CD4-positive, alpha-beta T cell treated with Interleukin-15 for 4 hours (primary cell): Measurements from ENCODE around the gene DNAJC19.
"Not testable (repeated sequence)": the region's sequence is repeated elsewhere in the genome, so short reads cannot be mapped to it uniquely, and the experiment has no call there.

Source experiments
- DNase-seq: peaks from one replicate; pipeline ENCODE4 v3.0.0-alpha.2; 2020; ENCODE audit warnings: low spot score

DNAJC19 gene

DNA sequence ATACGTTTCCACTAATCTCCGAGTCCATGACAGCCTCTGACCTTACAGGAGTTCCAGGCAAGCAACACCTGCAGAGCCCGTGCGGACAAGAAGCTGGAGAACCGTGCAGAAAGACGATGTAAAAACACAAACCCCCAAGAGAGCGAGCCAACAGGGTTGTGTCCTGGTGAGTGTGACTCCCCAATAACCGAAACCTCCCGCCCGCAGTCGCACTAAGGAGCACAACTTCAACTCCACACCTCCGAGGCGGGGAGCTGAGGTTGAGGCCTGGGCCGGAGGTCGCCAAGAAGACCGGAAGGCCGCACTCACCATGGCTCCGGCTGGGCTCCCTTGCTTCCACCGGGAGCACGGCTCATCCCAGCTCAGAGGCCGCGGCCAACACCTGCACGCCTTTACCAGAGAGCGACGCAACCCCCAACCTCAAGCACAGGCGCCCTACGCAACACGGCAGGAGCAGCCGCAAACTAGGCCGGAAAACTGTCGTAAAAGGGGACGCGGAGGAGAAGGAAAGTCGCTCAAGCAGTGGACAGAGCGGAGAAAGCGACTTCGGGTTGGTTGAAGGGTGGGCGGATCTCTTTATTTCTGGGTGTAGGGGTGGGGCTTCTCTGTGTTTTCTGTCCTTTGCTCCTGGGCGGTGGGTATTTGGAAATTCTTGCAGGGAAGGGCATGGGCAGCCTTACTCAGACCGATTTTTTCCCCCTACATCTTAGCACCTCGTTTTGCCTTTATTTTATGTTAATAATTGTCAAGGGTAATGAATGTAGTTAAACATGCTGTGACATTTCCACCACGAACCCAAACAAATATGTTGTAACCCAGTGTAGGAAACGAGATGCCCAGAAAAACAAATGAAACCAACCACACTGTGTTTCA lies at the start of gene DNAJC19:
DNAJC19 (minus strand) TSS at position 446 of the 873 bp plus-strand sequence; CDS start at position 312, 134 bp downstream.
- DNase-seq = peak; percentile 93

DNA sequence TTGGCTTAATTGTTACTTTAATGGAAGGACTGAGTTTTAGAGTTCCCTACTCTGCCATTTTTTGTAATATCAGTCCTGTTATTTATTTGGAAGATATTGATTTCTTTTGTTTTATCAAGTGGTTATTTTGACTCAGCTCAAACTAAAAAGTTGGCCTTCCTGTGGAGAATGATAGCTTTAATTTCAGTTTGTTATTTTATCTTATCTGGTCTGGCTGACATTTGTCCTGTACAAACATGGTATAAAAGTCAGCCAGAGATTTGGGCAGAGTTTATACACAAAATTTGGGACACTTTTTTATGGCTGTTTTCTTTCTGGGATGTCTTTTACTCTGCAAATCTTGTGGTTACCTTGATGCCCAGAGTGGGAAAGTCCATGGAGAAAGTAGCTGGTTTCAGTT lies 41.4 kb upstream of the DNAJC19 start:
- DNase-seq = no peak

DNA sequence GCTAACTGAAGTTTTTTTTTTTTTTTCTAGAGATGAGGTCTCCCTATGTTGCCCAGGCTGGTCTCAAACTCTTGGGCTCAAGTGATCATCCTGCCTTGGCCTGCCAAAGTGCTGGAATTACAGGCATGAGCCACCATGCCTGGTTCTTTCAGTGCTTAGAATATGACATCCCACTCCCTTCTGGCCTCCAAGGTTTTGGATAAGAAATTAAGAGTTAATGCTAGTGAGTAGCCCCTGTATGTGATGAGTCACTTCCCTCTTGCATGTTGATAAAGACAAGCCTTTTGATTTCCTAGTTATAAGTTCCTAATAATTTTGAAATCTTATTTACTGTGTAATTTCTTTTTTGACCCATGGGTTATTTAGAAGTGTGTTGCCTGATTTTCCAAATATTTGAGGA lies 35.7 kb upstream of the DNAJC19 start:
- DNase-seq = no peak

DNA sequence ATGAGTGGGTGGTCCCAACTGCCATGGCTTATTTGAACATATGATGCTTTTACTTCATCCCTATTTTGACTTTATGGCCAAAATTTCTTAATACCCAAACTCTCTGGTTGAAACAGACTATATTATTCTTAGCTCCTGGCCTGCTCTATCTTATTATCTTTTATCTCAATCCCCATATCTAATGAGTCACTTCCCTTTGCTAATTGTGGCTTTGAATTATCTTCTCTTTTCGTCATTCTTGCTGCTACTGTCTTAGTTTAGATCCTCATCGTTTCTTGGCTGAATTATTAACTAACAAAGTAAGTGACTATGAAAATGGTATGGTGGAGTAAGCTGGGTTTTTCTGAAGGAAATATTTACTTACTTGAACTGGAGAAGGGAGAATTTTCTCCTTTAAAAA lies 28.2 kb upstream of the DNAJC19 start:
- no peak for DNase-seq

DNA sequence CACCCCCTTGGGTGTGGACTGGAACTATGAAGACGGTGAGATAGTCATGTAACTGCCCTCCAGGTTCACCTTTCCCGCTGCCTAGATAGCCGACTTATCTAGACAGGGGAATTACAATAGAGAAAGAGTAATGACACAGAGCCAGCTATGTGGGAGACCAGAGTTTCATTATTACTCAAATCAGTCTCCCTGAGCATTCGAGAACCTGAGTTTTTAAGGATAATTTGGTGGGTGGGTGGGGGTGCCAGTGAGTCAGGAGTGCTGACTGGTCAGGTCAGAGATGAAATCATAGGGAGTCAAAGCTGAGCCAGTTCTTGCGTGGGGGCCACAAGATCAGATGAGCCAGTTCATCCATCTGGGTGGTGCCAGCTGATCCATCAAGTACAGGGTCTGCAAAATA lies 19.7 kb upstream of the DNAJC19 start:
- no peak for DNase-seq

DNA sequence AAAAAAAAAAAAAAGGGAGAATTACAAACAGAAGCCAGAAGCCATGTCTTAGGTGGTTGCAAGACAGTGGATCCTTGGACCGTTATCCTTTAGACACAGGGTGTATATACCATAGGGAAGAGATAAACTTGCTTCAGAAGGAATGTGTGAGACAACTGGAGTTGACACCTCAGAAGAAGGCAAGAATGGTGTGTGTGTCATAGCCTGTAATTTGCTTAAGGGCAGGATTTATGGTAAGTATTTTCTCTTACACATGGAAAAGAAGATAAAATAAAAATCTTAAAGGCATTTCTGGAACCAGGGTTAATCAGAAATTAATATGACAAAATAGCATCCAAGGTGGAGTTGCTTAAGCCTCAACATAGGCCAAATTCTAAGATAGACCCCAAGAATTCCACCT lies 19.3 kb upstream of the DNAJC19 start:
- DNase-seq = no peak

DNA sequence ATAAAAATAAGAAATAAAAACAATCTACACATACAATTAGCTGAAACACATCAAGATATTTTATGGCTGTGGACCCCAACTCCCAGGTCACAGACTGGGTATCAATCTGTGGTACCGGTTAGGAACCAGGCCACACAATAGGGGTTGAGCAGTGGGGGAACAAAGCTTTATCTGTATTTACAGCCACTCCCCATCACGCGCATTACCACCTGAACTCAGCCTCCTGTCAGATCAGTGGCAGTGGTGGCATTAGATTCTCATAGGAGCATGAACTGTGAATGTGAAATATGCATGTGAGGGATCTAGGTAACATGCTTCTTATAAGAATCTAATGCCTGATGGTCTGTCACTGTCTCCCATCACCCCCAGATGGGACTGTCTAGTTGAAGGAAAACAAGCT lies 17.7 kb upstream of the DNAJC19 start:
- no peak for DNase-seq

DNA sequence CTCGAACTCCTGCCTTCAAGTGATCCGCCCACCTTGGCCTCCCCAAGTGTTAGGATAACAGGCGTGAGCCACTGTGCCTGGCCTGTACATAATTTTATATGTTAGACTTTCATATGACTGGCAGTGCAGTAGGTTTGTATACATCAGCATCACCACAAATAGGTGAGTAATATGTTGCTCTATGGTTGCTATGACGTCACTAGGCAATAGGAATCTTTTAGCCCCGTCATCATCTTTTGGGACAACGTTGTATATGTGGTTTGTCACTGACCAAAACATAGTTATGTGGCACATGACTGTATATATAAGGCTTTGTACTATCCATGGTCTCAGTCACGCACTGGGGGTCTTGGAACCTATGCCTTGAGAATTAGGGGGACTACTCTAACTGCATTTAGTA lies 17.0 kb upstream of the DNAJC19 start:
- DNase-seq = no peak

DNA sequence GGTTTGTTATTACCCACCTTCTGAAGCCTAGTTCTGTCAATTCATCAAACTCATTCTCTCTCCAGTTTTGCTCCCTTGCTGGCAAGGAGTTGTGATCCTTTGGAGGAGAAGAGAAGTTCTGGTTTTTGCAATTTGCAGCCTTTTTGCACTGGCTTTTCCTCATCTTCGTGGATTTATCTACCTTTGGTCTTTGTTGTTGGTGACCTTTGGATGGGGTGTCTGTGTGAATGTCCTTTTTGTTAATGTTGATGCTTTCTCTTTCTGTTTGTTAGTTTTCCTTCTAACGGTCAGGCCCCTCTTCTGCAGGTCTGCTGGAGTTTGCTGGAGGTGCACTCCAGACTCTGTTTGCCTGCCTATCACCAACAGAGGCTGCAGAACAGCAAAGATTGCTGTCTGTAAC lies 13.9 kb upstream of the DNAJC19 start:
- DNase-seq = not testable (repeated sequence)

DNA sequence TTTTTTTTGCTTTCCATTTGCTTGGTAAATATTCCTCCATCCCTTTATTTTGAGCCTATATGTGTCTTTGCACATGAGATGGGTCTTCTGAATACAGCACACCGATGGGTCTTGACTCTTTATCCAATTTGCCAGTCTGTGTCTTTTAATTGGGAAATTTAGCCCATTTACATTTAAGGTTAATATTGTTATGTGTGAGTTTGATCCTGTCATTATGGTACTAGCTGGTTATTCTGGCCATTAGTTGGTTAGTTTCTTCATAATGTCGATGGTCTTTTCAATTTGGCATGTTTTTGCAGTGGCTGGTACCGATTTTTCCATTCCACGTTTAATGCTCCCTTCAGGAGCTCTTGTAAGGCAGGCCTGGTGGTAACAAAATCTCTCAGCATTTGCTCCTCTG lies 12.8 kb upstream of the DNAJC19 start:
- not testable (repeated sequence) for DNase-seq

DNA sequence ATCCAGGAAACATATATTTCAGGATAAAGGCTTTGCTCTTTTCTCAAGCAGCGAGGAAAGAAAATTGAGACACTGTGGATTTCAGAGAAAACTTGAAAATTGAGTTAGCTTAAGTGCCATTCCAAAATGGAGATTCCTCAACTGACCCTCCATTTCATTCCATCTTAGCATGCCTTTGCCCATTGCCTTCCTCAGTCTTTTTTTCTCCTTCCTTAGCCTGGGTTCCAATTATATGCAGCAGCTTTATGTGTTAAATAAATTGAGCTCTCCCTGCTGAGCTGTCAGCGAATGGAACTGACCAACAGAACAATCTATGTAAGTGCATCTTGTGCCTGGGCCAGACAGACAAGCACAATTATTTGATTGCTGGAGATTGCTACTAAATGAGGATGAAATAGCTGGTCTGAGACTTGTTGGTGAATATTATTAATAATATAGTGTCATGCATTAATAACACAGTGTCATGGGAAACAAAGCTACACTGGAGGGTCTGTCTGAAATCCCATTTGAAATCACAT lies 6.9 kb upstream of the DNAJC19 start:
- DNase-seq = no peak

DNA sequence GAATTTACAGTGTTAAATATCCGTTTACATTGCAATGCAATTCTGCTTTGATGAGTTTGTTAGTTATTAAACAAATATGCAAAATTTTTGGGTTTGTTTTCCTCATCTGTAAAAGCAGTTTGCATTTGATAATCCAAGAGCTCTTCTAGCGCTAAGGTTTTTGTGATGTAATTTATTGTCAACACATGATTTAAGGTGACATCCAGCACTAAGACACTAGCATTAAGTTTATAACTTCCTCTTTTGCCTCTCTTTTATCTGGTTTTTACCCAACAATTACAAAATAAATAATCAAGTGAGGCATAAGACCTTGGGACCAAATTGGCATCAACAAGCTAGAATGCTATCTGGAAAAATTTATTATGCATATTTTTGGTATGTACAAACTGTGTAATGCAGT lies 969 bp upstream of the DNAJC19 start:
- DNase-seq = no peak

DNA sequence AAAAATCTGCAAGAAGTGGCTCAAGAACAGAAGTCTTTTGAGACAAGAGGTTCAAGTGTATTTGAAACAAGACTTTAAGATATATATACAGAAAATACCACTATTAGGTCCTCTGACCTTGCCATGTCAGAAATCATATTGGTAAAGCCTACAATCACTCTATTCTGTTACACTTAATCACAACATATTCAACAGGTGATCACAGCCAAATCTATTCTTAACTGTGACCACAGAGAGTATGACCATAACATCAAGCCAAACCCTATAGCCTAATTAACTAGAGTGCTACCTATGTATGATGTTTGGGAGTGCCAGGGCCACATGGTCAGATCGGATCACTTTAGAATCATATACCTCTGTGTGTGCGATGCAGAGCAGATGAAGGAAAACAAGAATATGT lies 2.2 kb downstream of the DNAJC19 start:
- DNase-seq = no peak

DNA sequence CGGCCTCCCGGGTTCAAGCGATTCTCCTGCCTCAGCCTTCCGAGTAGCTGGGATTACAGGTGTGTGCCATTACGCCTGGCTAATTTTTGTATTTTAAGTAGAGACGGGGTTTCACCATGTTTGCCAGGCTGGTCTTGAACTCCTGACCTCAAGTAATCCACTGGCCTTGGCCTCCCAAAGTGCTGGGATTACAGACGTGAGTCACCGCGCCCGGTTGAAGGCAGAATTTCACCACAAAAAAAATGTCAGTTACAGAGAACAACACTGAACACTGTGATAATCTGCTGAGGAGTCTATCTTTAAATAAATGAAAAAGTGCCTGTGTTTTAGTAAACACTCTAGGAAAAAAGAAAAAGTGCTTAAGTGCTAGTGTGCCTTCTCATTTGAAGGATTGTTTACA lies 3.2 kb downstream of the DNAJC19 start:
- DNase-seq = not testable (repeated sequence)

DNA sequence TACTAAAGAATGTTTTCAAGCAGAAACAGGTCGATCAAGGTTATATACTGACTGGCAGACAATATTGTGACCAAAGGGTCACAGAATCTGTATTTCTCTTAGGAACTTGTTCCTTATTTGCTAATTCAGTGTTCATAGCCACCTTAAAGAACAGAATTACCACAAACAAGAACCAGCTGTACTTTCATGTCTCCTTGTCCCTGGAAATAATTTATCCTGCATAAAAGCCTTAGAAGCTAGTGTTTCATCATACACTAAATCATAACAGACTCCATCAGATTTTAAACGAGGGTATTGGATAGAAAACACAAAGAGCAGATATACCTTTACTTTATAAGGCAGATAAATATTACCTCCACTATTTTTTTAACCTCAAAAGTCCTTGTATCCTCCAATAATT lies 6.4 kb downstream of the DNAJC19 start:
- DNase-seq = no peak

DNA sequence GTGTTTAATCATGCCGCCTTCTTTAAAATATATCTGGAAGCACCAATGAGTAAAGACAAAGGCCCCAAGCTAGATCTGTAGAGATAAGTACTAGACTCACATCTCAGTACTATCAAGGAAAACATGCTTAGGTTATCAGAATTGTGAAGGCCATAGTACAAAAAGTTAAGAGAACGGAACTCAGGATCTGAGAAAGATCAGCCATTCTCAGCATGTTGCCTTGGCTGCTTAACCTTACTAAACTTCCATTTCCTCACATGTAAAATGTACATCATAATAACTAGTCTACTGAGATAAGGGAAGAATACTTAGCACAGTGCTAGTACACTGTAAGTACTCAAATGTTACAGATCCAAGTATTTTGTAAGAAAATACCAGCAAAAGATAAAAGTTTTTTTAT lies 7.6 kb downstream of the DNAJC19 start:
- no peak for DNase-seq

DNA sequence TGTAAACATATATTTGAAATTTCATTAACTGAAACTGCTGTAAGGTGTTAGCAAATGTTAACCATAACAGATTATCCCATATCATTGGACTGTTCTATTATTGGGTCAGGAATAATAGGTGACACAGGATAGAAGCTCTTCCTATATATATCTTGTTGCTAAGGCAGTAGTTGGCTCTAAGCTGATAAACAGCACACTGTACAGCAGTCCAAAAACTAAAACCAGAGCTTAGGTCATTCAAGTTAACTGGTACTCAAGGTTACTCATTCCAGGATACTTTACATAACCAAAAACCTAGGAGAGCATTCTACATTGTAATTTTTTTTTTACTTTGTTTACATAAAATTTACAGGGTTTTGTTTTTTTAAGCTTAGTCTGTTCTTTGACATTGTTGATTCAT lies 8.9 kb downstream of the DNAJC19 start:
- DNase-seq = no peak

DNA sequence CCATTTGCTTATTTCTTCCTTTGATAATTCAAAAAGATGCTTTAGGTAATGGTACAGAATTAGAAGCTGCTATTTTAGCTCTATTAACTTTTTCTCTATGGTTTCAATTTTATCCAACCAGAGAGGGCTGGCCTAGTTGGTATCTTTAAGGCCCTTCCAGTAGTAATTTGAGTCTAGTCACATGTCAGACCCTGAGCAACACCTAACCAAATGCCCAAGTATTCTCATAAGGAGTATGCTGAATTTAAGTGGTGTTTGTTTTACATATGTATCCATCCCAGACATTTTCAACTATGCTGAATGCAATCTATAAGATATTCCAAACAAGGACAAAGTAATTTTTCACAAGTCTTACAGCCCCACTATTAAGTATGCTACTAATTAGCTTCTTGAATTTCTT lies 9.6 kb downstream of the DNAJC19 start:
- no peak for DNase-seq

DNA sequence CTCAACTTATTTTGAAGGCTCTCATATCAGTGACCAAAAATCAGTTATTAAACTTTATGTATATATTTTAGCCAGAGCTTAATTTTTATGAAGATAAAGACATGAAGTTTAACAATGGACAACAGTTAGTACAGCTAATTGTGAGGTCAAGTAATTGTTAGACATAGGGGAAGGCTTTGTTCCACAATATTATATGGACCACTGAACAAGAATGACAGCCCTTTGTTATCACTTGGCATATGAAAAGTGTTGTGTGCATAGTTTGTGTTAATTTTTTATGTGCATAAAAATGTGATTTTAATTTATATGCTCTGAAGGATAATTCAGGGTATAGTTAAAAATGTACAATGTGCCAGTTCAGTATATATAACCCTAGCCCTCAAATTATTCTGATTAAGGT lies 12.0 kb downstream of the DNAJC19 start:
- DNase-seq = no peak

DNA sequence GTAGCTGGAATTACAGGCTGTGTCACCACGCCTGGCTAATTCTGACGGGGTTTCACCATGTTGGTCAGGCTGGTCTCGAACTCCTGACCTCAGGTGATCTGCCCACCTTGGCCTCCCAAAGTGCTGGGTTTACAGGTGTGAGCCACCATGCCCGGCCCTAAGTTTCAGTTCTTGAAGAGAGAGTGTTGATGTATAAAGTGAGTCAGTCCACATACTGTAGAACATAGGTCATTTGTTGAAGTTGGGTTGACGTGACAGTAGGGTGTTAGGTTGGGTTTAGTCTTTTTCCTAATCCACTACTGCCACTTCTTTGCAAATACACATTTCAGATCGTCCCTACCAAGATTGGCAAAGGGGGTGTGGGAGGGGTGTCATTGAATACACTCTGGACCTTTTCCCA lies 15.2 kb downstream of the DNAJC19 start:
- no peak for DNase-seq

DNA sequence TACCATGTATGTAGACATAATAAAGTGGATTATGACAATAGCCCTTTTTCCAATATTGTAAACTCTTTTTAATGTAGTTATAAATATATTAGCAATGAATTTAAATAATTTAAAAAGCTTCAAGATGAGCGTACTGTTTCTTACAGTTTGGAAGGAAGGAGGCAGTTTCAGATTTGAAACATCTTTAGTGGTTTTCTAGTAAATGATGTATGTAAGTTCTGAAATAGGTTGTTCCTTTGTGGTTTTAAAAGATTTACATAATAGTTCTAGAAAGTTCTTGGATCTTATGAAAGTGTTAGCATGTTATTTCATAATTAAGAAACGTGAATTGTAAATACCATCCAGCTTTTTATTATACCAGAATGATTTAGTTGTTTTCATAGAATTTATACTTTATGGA lies 16.0 kb downstream of the DNAJC19 start:
- DNase-seq = no peak

DNA sequence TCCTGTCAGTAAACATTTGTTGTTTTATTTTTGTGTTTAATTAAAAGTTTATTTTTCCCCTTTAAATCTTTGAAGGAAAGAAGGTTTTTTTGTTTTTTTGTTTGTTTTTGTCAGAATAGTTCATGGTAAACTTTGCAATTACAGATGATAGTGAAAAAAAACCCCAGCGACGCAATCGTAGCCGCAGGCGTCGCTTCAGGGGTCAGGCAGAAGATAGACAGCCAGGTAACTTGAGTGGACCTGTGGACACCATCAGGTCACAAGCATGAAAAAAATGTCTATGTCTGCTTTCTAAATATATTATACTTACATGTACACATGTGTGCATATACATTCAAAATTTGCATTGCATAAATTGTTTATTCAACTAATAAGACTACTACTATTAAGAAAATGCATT lies 18.6 kb downstream of the DNAJC19 start:
- DNase-seq = no peak

DNA sequence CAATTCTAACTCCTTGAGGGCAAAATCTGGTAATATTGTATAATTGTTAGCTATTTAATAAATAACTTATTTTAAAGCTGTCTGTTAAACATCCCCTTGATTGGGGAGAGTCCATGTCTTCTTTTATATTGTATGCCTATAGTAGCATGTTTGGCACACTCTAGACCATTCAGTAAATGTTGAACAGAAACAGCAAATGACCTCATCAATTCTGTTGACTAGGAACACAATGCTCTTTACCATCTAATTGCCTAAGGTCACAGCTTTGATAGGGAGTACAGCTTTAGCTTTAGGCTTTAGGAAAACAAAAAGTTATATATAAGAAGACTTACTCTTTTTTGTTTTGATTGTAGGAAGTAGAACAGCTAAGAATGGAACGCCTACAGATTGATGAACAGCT lies 27.0 kb downstream of the DNAJC19 start:
- no peak for DNase-seq

DNA sequence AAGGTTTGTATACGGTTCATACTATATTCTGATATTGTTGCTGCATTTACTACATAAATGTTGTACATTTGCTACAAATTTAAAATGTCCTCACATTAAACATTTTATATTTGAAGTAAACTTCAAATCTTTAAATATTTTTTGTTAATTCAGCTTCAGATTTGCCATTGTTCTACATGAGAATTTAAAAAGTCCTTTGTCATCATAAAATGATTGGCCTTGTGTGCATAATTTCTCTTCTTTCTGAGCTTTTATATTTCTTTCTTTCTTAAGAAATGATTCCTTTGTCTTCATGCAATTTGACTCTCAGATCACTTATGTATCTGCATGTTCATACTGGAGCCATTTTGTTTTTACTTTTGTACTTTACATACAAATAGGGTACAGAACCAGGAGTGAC lies 28.0 kb downstream of the DNAJC19 start:
- DNase-seq = no peak
